ENCODE data around the gene FUT7. TPM values are rescaled to one million over a fixed set of nuclear protein-coding genes. Genes with fewer than 3 reads are reported as not detected.

Gene FUT7
- total and polyA plus RNA-seq, 9 of the 15 experiments (the other 6 are each of a cell fraction or from before 2014, with no cell fraction given), result not detected

GRCh38 chr9:137070201-137070905 lies 38.5 kb upstream of the FUT7 start, which contains the start of gene SAPCD2 (continued):
- TF ChIP-seq CHD7 (IDR thresholded peaks at IDR 0.05; ENCODE audit: low read depth, low read length), result no peak
- TF ChIP-seq CBFA2T3 (IDR thresholded peaks at IDR 0.05), result no peak
- TF ChIP-seq NFYB (IDR thresholded peaks at IDR 0.05; ENCODE audit: extremely low read depth, insufficient read length), result peak; percentile 51
- TF ChIP-seq MCM2 (IDR thresholded peaks at IDR 0.05; ENCODE audit: low read depth), result no peak
- no peak for TF ChIP-seq KAT7 (CRISPR knock-in tag; IDR thresholded peaks at IDR 0.05; ENCODE audit: borderline replicate concordance)
- no peak for TF ChIP-seq HMBOX1 (IDR thresholded peaks at IDR 0.05)
- TF ChIP-seq SIN3A (IDR thresholded peaks at IDR 0.05; ENCODE audit: borderline replicate concordance in 2 of 2, control insufficient read depth in 1 of 2, low read depth in 2 of 2, low read length in 2 of 2), result peak; percentile 36 to 48; a peak in 2 of 4 replicates
- no peak for TF ChIP-seq SNIP1 (IDR thresholded peaks at IDR 0.05; ENCODE audit: low read depth)
- TF ChIP-seq VEZF1 (CRISPR knock-in tag; IDR thresholded peaks at IDR 0.05), result peak; percentile 84
- peak; percentile 47 for TF ChIP-seq HNRNPLL (IDR thresholded peaks at IDR 0.05; ENCODE audit: low read depth, low read length, poor library complexity, severe bottlenecking)
